Measurements from ENCODE around the gene LIX1. TPM values are rescaled to one million over a fixed set of nuclear protein-coding genes. Genes with fewer than 3 reads are reported as not detected.

The LIX1 gene
- total and polyA plus RNA-seq, 2 of the 13 experiments (the other 11 are each of a cell fraction or from before 2014, with no cell fraction given) = not detected

DNA sequence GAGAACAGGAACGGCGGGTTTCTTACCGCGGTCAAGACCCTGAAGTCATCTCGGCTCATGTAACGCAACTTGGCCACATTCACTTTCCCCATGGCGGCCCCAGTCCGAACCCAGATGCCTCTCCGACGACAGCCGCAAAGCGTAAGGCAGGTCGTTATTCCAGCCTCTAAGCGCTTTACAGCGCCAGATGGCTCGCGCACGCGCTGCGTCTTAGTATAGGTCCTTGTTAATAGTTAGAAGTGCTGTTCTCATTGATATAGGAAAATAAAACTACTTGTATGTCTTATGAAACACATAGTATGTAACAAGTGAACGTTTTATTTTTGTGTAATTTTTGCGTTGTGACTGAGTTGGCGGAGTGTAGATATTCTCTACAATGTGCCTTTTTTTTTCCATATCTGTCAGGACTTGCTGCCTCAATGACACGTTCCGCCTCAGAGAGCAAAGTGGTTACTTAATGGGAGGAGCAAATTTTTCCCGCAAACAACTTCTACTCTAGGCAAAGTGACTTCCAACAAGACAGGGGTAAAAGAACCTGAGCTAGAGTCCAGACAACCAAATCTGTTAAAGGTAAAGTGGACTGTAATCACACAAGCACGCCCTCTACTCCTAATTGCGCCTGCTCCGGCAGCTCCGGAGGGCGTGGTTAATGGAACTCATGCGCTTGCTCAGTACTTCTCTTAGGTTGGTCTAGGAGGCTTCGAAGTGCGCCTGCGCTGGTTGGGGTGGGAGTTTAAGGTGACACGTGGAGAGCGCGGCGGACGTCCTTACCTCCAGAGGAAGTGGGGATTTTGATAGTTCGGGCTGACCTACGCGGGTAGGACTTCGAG, 40.9 kb upstream of the LIX1 start, which contains the start of gene RIOK2 (continued):
- TF ChIP-seq PHF5A (CRISPR knock-in tag; IDR thresholded peaks at IDR 0.05; ENCODE audit: low read depth, unreplicated experiment) = peak; percentile 24
- 0 out of 2 replicates have a peak, but pooled peaks have one; percentile 3 for TF ChIP-seq ZNF674 (CRISPR knock-in tag; IDR thresholded peaks at IDR 0.05; ENCODE audit: low read depth)
- TF ChIP-seq, protein P1, sequence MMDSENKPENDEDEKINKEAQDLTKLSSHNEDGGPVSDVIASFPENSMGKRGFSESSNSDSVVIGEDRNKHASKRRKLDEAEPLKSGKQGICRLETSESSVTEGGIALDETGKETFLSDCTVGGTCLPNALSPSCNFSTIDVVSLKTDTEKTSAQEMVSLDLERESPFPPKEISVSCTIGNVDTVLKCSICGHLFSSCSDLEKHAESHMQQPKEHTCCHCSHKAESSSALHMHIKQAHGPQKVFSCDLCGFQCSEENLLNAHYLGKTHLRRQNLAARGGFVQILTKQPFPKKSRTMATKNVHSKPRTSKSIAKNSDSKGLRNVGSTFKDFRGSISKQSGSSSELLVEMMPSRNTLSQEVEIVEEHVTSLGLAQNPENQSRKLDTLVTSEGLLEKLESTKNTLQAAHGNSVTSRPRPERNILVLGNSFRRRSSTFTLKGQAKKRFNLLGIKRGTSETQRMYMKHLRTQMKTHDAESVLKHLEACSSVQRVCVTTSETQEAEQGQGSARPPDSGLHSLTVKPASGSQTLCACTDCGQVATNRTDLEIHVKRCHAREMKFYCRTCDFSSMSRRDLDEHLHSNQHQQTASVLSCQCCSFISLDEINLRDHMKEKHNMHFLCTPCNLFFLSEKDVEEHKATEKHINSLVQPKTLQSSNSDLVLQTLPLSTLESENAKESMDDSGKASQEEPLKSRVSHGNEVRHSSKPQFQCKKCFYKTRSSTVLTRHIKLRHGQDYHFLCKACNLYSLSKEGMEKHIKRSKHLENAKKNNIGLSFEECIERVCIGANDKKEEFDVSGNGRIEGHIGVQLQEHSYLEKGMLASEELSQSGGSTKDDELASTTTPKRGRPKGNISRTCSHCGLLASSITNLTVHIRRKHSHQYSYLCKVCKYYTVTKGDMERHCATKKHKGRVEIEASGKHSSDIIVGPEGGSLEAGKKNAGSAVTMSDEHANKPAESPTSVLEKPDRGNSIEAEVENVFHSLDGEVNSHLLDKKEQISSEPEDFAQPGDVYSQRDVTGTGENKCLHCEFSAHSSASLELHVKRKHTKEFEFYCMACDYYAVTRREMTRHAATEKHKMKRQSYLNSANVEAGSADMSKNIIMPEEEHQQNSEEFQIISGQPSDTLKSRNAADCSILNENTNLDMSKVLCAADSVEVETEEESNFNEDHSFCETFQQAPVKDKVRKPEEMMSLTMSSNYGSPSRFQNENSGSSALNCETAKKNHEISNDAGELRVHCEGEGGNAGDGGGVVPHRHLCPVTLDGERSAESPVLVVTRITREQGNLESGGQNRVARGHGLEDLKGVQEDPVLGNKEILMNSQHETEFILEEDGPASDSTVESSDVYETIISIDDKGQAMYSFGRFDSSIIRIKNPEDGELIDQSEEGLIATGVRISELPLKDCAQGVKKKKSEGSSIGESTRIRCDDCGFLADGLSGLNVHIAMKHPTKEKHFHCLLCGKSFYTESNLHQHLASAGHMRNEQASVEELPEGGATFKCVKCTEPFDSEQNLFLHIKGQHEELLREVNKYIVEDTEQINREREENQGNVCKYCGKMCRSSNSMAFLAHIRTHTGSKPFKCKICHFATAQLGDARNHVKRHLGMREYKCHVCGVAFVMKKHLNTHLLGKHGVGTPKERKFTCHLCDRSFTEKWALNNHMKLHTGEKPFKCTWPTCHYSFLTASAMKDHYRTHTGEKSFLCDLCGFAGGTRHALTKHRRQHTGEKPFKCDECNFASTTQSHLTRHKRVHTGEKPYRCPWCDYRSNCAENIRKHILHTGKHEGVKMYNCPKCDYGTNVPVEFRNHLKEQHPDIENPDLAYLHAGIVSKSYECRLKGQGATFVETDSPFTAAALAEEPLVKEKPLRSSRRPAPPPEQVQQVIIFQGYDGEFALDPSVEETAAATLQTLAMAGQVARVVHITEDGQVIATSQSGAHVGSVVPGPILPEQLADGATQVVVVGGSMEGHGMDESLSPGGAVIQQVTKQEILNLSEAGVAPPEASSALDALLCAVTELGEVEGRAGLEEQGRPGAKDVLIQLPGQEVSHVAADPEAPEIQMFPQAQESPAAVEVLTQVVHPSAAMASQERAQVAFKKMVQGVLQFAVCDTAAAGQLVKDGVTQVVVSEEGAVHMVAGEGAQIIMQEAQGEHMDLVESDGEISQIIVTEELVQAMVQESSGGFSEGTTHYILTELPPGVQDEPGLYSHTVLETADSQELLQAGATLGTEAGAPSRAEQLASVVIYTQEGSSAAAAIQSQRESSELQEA (CRISPR knock-in tag; IDR thresholded peaks at IDR 0.05; ENCODE audit: not compliant biosample characterization) = peak; percentile 33
- TF ChIP-seq, protein P2, sequence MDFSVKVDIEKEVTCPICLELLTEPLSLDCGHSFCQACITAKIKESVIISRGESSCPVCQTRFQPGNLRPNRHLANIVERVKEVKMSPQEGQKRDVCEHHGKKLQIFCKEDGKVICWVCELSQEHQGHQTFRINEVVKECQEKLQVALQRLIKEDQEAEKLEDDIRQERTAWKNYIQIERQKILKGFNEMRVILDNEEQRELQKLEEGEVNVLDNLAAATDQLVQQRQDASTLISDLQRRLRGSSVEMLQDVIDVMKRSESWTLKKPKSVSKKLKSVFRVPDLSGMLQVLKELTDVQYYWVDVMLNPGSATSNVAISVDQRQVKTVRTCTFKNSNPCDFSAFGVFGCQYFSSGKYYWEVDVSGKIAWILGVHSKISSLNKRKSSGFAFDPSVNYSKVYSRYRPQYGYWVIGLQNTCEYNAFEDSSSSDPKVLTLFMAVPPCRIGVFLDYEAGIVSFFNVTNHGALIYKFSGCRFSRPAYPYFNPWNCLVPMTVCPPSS (IDR thresholded peaks at IDR 0.05) = no peak
- peak; percentile 44; the same call in 1 of the 2 replicates for TF ChIP-seq FOXC1 (CRISPR knock-in tag; IDR thresholded peaks at IDR 0.05; ENCODE audit: borderline replicate concordance)
- TF ChIP-seq RXRA (CRISPR knock-in tag; IDR thresholded peaks at IDR 0.05) = no peak; the same call in 1 of the 2 replicates
- TF ChIP-seq, protein P3, sequence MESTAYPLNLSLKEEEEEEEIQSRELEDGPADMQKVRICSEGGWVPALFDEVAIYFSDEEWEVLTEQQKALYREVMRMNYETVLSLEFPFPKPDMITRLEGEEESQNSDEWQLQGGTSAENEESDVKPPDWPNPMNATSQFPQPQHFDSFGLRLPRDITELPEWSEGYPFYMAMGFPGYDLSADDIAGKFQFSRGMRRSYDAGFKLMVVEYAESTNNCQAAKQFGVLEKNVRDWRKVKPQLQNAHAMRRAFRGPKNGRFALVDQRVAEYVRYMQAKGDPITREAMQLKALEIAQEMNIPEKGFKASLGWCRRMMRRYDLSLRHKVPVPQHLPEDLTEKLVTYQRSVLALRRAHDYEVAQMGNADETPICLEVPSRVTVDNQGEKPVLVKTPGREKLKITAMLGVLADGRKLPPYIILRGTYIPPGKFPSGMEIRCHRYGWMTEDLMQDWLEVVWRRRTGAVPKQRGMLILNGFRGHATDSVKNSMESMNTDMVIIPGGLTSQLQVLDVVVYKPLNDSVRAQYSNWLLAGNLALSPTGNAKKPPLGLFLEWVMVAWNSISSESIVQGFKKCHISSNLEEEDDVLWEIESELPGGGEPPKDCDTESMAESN (CRISPR knock-in tag; conservative IDR thresholded peaks at IDR 0.05) = peak; percentile 56; the same call in 1 of the 2 replicates
- TF ChIP-seq SMAD9 (CRISPR knock-in tag; IDR thresholded peaks at IDR 0.05) = 0 out of 2 replicates have a peak, but pooled peaks have one; percentile 19
- TF ChIP-seq, protein P4, sequence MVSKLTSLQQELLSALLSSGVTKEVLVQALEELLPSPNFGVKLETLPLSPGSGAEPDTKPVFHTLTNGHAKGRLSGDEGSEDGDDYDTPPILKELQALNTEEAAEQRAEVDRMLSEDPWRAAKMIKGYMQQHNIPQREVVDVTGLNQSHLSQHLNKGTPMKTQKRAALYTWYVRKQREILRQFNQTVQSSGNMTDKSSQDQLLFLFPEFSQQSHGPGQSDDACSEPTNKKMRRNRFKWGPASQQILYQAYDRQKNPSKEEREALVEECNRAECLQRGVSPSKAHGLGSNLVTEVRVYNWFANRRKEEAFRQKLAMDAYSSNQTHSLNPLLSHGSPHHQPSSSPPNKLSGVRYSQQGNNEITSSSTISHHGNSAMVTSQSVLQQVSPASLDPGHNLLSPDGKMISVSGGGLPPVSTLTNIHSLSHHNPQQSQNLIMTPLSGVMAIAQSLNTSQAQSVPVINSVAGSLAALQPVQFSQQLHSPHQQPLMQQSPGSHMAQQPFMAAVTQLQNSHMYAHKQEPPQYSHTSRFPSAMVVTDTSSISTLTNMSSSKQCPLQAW (CRISPR knock-in tag; IDR thresholded peaks at IDR 0.05) = peak; percentile 64
- TF ChIP-seq NR2F1 (CRISPR knock-in tag; IDR thresholded peaks at IDR 0.05) = no peak; a peak in 1 of 4 replicates
- TF ChIP-seq ZFP36L1 (CRISPR knock-in tag; IDR thresholded peaks at IDR 0.05) = peak; percentile 35; the same call in 1 of the 2 replicates
